CD4-positive, alpha-beta T cell treated with Interleukin-17A for 1 hour (primary cell): Measurements from ENCODE around the gene RRH.
"Not testable (repeated sequence)": the region's sequence is repeated elsewhere in the genome, so short reads cannot be mapped to it uniquely, and the experiment has no call there.

Experiments used
- DNase-seq: peaks from one replicate; pipeline ENCODE4 v3.0.0-alpha.2; 2020

RRH gene

GRCh38 chr4:109846395-109847098 is 18.8 kb downstream of the RRH start:
- no peak for DNase-seq

GRCh38 chr4:109847896-109848442 is 20.2 kb downstream of the RRH start, which contains the start of gene LRIT3:
LRIT3 (plus strand) TSS chr4:109848107; CDS start chr4:109848202, 95 bp downstream.
- DNase-seq: no peak

GRCh38 chr4:109848501-109848900 is 20.7 kb downstream of the RRH start:
- no peak for DNase-seq

- no peak for DNase-seq
Observed at GRCh38 chr4:109850601-109851000, 22.8 kb downstream of the RRH start.

GRCh38 chr4:109859426-109860300 is 31.9 kb downstream of the RRH start:
- DNase-seq: not testable (repeated sequence)

- DNase-seq: no peak
Observed at GRCh38 chr4:109861271-109861670, 33.5 kb downstream of the RRH start.

- no peak for DNase-seq
Observed at GRCh38 chr4:109861916-109862511, 34.2 kb downstream of the RRH start.

- DNase-seq: no peak
Observed at GRCh38 chr4:109864134-109864533, 36.4 kb downstream of the RRH start.

GRCh38 chr4:109870061-109870460 is 42.3 kb downstream of the RRH start:
- DNase-seq: no peak

- DNase-seq: no peak
Observed at GRCh38 chr4:109872065-109872464, 44.3 kb downstream of the RRH start.

GRCh38 chr4:109872950-109873656 is 45.3 kb downstream of the RRH start:
- DNase-seq: no peak

GRCh38 chr4:109873791-109874514 is 46.2 kb downstream of the RRH start:
- no peak for DNase-seq

GRCh38 chr4:109875106-109875505 is 47.3 kb downstream of the RRH start:
- no peak for DNase-seq

GRCh38 chr4:109875553-109875952 is 47.8 kb downstream of the RRH start:
- DNase-seq: not testable (repeated sequence)

GRCh38 chr4:109876634-109877265 is 49.0 kb downstream of the RRH start:
- DNase-seq: no peak

- DNase-seq: no peak
Observed at GRCh38 chr4:109877400-109877799, 49.6 kb downstream of the RRH start.

GRCh38 chr4:109878355-109878754 is 50.6 kb downstream of the RRH start:
- no peak for DNase-seq

GRCh38 chr4:109879081-109879480 is 51.3 kb downstream of the RRH start:
- DNase-seq: no peak

GRCh38 chr4:109879636-109880314 is 52.0 kb downstream of the RRH start:
- DNase-seq: no peak

GRCh38 chr4:109886303-109886702 is 58.5 kb downstream of the RRH start:
- no peak for DNase-seq

GRCh38 chr4:109887071-109887470 is 59.3 kb downstream of the RRH start:
- no peak for DNase-seq
